ENCODE measurements around the gene MGAT4A. TPM values are rescaled to one million over a fixed set of nuclear protein-coding genes. Genes with fewer than 3 reads are reported as not detected.

The MGAT4A gene
- total and polyA plus RNA-seq, 2 of the 8 experiments (the other 6 are each of a cell fraction or from before 2014, with no cell fraction given): 1.4 to 7.7 TPM

GRCh38 chr2:98705333-98705617 is 25.7 kb downstream of the MGAT4A start:
- no peak overlapping the region for H3K4ac ChIP-seq (replicated peaks; ENCODE audit: insufficient read length, low read depth, low read length)
- DNase-seq (ENCODE audit: low read depth in 1 of 2, low spot score in 2 of 2) (no peak), FAIRE-seq (no peak)
- POLR2A ChIA-PET (ENCODE audit: partially characterized antibody): no interaction called here
- H2BK20ac ChIP-seq (ENCODE audit: low read length): 0 out of 2 replicates have a peak overlapping the region, but pooled peaks have one; percentile 3
- H2BK120ac ChIP-seq (replicated peaks; ENCODE audit: low read depth, low read length): no peak overlapping the region
- no peak overlapping the region for H2AFZ ChIP-seq (ENCODE audit: low read length)
- no peaks in the 10 kb centered on the region for H3K36me3 ChIP-seq (ENCODE audit: control insufficient read depth in 2 of 4, insufficient read depth in 4 of 4, low read length in 3 of 4)
- H3K4me1 ChIP-seq (replicated peaks in 1 of 4; ENCODE audit: control insufficient read depth in 3 of 4, insufficient read depth in 4 of 4, low read length in 3 of 4): no peaks in the 10 kb centered on the region
- no peak overlapping the region for H2BK5ac ChIP-seq (ENCODE audit: low read depth, low read length)
- no peak overlapping the region for H3K27ac ChIP-seq (ENCODE audit: low read depth, low read length)
- no peaks in the 10 kb centered on the region for H4K20me1 ChIP-seq (replicated peaks in 1 of 2; ENCODE audit: control insufficient read depth in 1 of 2, insufficient read depth in 2 of 2, low read length in 2 of 2)
- no peak overlapping the region for H3K56ac ChIP-seq (replicated peaks; ENCODE audit: insufficient read length, low read depth, low read length)
- H2BK15ac ChIP-seq (ENCODE audit: low read length): no peak overlapping the region
- H3K18ac ChIP-seq (ENCODE audit: extremely low read depth, low read length): no peak overlapping the region
- peak overlapping the region; percentile 7; the same call in 1 of the 2 replicates for H4K8ac ChIP-seq (ENCODE audit: extremely low read depth, insufficient read depth, low read length)
- no peak overlapping the region for H3K23ac ChIP-seq (ENCODE audit: insufficient read length)
- CTCF ChIA-PET (ENCODE audit: partially characterized antibody): interaction anchor here (1.1 to 2.1 kb wide), 4 partner anchors 11 to 118 kb away, joined by 3 to 5 read pairs (median 4); no protein-coding TSS in a partner anchor
- H4K5ac ChIP-seq (ENCODE audit: insufficient read length, low read depth, low read length): no peak overlapping the region
- no peaks in the 10 kb centered on the region for H3K79me1 ChIP-seq (ENCODE audit: low read depth, low read length)
- H3K4me2 ChIP-seq (ENCODE audit: insufficient read depth in 1 of 2, low read depth in 2 of 2, low read length in 2 of 2): no peak overlapping the region
- H3K14ac ChIP-seq (ENCODE audit: insufficient read length): no peak overlapping the region
- H3K4me3 ChIP-seq (ENCODE audit: extremely low read depth in 1 of 4, insufficient read depth in 2 of 4, low read depth in 3 of 4, low read length in 4 of 4): no peak overlapping the region
- no peak overlapping the region for H4K91ac ChIP-seq (replicated peaks; ENCODE audit: insufficient read length, low read length)
- H3K23me2 ChIP-seq (ENCODE audit: low read depth, low read length): no peaks in the 10 kb centered on the region
- H3K9me3 ChIP-seq (ENCODE audit: insufficient read depth in 2 of 2, low read depth in 1 of 2, low read length in 1 of 2): no peaks in the 10 kb centered on the region
- H3K27me3 ChIP-seq (replicated peaks in 1 of 4; ENCODE audit: control insufficient read depth in 3 of 4, extremely low read depth in 1 of 4, insufficient read depth in 3 of 4, low read length in 3 of 4): no peaks in the 10 kb centered on the region
- no peaks in the 10 kb centered on the region for H3K79me2 ChIP-seq (ENCODE audit: control insufficient read depth in 1 of 2, insufficient read depth in 2 of 2, low read length in 2 of 2)
- no peak overlapping the region for H3K9ac ChIP-seq (replicated peaks in 1 of 4; ENCODE audit: extremely low read depth in 1 of 4, low read depth in 3 of 4, low read length in 3 of 4)
- no peak overlapping the region for H2AK5ac ChIP-seq (ENCODE audit: low read depth, low read length)
- WGBS, 2 experiments (ENCODE audit: extremely low coverage in 1 of 2, insufficient coverage in 1 of 2, insufficient read length in 1 of 2, insufficient replicate concordance in 2 of 2, low coverage in 1 of 2, low lambda C conversion rate in 2 of 2, missing lambda C conversion rate in 1 of 2): 85% methylated on average over 3 of the region's 3 CpGs; no CpG with 5 or more reads in 1 of the 2 experiments
- no peak overlapping the region for H2BK12ac ChIP-seq (ENCODE audit: low read depth, low read length)
- no peak for TF ChIP-seq USF2 (IDR thresholded peaks at IDR 0.05; ENCODE audit: low read length)
- TF ChIP-seq GTF2F1 (IDR thresholded peaks at IDR 0.05; ENCODE audit: borderline replicate concordance, low read depth, low read length): no peak
- no peak for TF ChIP-seq CBX8 (IDR thresholded peaks at IDR 0.05; ENCODE audit: borderline replicate concordance, low read depth, low read length)
- no peak for TF ChIP-seq MAX (IDR thresholded peaks at IDR 0.05)
- no peak for TF ChIP-seq JUN (IDR thresholded peaks at IDR 0.05; ENCODE audit: low read depth, low read length)
- no peak for TF ChIP-seq TBP (IDR thresholded peaks at IDR 0.05; ENCODE audit: low read depth, low read length)
- TF ChIP-seq YY1 (IDR thresholded peaks at IDR 0.05; ENCODE audit: low read depth, low read length): no peak
- TF ChIP-seq ATF2 (IDR thresholded peaks at IDR 0.05; ENCODE audit: low read length): no peak
- TF ChIP-seq, protein P1, sequence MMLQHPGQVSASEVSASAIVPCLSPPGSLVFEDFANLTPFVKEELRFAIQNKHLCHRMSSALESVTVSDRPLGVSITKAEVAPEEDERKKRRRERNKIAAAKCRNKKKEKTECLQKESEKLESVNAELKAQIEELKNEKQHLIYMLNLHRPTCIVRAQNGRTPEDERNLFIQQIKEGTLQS (IDR thresholded peaks at IDR 0.05; ENCODE audit: insufficient read depth, low read depth, low read length): no peak
- TF ChIP-seq ZNF274 (IDR thresholded peaks at IDR 0.05; ENCODE audit: borderline replicate concordance, extremely low read depth, low read length): no peak
- no peak for TF ChIP-seq RNF2 (IDR thresholded peaks at IDR 0.05; ENCODE audit: borderline replicate concordance, low read depth, low read length, missing control alignments, poor library complexity, severe bottlenecking)

Measured in H1 (cell line).